OCI-M2 (cell line): ENCODE results near the gene KRTAP12-4.
"Not testable (repeated sequence)": the region's sequence is repeated elsewhere in the genome, so short reads cannot be mapped to it uniquely, and the experiment has no call there.

Experiments used
- DNase-seq: peaks from one replicate; lab custom pipeline; 2025; ENCODE audit not compliant: unreplicated experiment; lab: John Stamatoyannopoulos, UW

Gene KRTAP12-4, protein sequence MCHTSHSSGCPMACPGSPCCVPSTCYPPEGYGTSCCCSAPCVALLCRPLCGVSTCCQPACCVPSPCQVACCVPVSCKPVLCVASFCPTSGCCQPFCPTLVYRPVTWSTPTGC

DNA sequence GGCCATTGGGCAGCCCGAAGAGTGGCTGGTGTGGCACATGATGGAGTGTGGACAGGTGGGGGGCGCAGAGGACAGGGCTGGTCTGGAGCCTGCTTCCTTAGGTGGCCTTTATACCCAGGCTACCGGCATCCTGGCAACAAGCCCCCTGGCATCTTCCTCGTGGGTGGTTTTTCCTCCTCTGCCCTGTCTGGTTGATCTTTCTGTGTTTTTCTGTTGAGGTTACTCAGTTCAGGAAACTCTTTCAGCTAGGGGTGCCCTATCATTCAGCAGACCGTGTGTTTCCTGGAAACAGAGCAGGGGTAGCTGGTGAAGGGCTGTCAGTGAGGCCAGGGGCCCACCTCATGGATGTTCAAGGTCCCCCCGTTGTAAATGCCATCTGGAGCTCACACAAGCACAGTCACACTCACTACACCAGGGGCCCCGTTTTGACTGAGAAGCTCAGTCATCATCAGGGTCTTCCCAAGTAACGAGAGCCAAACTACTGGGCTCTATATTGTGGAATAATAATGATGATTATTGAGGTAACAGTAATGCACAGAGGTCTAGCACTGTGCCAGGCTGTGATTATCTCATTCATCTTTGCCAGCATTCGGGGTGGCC lies at the start of gene KRTAP12-4:
TSS of gene KRTAP12-4 (minus strand) at position 84 of the 600 bp plus-strand sequence. CDS start at position 39, 45 bp downstream.
- DNase-seq = no peak

GRCh38 chr21:44703731-44704635 lies 49.5 kb upstream of the KRTAP12-4 start:
- no peak for DNase-seq

DNA sequence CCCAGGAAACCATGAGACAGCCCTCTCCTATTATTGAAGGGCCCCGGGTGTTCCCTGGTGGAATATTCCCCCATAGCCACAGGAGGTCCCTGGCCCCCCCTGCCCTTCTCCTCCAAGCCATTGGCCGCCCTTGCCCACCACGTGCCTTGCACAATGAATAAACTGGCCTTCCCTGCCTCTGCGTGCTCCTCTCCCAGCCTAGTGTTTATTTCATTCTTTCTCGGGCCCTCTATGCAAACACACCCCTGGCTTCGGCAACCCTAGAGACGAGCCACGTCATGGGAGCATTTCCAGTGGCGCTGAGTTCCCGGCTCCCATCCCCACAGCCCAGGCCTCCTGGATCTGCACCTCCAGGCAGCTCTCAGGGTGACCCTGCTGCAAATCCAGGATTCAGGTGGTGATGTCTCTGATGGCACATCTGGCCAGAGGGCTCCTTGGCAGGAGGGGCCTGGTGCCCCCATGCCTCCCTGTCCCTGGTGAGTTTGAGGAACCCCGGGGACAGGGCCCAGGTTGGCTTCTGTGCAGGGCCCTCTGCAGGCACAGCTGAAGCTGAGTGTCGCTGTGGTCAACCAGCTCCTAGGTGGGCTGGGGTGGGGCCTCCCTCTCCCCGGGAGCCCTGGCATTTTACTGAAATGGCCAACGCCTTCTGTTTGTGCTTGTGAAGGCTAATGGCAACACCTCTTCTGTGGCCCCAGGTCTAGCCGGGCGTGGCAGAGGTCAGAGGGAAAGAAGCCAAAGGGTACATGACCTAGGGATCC lies 48.7 kb upstream of the KRTAP12-4 start:
- no peak for DNase-seq

DNA sequence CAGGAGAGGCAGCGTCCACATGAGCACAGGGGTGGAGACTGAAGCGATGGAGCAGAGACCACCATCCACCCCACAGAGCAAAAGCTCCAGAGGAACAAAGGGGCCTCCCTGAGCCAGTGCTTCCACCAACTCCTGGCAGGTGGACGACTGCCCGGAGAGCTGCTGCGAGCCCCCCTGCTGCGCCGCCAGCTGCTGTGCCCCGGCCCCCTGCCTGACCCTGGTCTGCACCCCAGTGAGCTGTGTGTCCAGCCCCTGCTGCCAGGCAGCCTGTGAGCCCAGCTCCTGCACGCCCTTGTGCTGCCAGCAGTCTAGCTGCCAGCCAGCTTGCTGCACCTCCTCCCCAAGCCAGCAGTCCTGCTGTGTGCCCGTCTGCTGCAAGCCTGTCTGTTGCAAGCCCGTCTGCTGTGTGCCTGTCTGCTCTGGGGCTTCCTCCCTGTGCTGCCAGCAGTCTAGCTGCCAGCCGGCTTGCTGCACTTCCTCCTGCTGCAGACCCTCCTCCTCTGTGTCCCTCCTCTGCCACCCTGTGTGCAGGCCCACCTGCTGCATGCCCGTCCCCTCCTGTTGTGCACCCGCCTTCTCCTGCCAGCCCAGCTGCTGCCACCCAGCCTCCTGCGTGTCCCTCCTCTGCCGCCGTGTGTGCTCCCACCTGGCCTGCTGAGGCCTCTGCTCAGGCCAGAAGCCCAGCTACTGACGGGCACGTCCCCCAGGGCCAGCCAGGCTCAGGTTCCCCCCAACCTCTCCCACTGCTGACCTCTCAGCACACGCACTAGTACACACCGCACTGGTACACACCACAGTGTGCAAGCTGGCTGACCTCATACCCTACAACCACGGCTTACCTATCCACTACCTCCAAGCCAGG lies 47.9 kb upstream of the KRTAP12-4 start:
- DNase-seq = no peak

- no peak for DNase-seq
These were observed 47.1 kb upstream of the KRTAP12-4 start for GRCh38 chr21:44701541-44701940.

- DNase-seq = no peak
These were observed 46.6 kb upstream of the KRTAP12-4 start for GRCh38 chr21:44701023-44701400.

DNA sequence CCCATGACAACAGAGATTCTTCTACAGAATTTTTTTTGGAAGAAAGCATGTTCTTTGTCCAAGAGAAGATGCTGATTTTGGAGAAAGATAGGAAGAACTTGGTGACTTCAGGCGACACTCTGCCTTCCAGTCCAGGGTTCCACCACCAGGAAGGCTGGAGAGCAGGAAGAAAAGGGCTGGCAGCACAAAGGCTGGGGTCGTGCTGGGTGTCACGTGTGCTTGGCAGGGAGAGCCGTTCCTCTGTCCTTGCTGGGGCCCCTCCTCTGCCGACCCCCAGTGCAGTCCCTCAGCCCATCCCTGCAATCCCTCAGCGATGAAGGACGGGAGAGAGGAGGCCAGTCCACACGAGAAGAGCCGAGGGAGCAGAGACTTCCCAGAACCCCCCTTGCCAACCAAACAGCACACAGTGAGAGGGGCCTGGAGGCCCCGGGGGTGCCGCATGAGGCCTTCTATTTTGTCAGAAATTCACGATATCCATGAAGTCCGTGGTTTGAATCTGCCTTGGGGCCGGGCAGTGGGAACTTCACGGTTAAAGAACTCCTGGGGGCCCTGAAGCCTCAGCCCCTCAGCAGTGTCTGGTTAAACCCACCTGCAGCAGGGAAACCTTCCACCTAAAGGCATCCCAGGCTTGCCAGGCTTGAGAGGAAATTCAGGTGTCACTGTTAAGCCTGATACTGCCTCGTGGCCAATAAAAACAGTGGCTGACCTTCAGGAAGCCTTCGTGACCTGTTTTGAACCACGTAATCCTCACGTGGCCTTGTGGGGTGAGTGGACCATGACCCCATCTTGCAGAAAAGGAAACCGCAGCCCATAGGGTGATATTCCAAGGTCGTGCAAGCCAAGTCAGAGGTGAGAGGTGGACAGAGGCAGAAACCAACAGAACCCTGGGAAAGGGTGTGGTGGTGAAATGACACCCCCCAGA lies 45.9 kb upstream of the KRTAP12-4 start:
- no peak for DNase-seq

- no peak for DNase-seq
These were observed 45.1 kb upstream of the KRTAP12-4 start for GRCh38 chr21:44699502-44700001.

GRCh38 chr21:44697811-44698734 lies 43.6 kb upstream of the KRTAP12-4 start:
- DNase-seq = no peak

GRCh38 chr21:44697172-44697810 lies 42.8 kb upstream of the KRTAP12-4 start, which contains the start of gene KRTAP10-12:
KRTAP10-12 (plus strand) TSS chr21:44697172; CDS start chr21:44697202, 30 bp downstream.
- not testable (repeated sequence) for DNase-seq

GRCh38 chr21:44696572-44696971 lies 42.1 kb upstream of the KRTAP12-4 start:
- DNase-seq = no peak

GRCh38 chr21:44695641-44696040 lies 41.2 kb upstream of the KRTAP12-4 start:
- no peak for DNase-seq

DNA sequence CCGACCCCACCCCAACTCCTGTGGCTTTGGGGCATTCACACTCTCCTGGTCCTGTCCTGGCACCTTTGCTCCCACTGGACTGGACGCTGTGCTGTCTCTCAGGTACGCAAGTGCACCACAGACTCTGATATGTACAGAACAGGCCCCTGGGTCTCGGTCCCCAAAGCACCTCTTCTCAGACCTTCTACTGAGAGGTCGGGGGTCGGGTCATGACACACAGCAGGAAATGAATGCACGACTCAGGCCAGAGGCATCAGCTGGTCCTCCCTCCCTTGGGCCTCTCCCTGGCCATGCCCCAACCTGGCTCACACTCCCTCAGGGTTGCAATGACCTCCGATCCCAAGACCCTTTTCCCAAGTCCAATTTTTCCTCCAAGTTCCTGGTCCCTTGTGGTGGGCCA lies 40.7 kb upstream of the KRTAP12-4 start:
- DNase-seq = no peak

DNA sequence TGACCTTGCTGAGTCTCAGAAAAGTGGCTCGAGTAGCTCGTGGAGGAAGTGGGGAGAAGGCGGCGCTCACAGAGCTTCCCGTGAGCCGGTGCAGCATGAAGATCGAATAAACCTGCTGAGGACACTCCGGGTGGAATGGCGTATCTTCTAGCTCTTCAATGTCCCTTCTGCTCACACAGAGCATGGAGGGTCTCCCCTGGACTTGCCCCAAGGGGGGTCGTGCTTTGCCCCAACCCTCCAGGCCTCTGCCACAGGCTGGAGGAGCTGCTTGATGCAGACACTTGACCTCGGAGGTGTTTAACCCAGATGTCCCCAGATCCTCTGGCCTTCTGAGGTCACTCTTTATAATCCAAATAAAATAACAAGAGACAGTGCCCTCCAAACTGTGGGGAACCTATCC lies 40.3 kb upstream of the KRTAP12-4 start:
- DNase-seq = no peak

DNA sequence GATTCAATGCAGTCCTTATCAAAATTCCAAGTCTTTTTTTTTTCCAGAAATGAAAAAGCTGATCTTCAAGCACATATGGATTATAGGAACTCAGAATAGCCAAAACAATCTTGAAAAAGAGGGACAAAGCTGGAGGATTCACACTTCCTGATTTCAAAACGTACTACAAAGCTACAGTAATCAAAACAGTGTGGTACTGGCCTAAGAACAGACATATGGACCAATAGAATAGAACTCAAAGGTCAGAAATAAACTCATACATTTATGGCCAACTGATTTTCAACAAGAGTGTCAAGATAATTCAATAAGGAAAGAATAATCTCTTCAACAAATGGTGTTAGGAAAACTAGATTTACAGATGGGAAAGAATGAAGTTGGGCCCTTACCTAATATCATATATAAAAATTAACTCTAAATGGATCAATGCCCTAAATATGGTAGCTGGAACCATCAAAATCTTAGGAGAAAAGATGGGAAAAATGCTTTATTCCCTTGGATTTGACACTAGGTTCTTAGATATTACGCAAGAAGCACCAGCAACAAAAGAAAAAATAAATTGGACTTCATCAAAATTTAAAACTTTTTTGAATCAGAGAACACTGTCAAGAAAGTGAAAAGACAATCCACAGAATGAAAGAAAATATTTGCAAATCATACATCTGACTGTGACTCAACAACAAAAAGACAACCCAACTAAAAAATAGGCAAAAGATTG lies 38.5 kb upstream of the KRTAP12-4 start:
- DNase-seq = no peak

GRCh38 chr21:44691686-44692085 lies 37.2 kb upstream of the KRTAP12-4 start:
- no peak for DNase-seq

DNA sequence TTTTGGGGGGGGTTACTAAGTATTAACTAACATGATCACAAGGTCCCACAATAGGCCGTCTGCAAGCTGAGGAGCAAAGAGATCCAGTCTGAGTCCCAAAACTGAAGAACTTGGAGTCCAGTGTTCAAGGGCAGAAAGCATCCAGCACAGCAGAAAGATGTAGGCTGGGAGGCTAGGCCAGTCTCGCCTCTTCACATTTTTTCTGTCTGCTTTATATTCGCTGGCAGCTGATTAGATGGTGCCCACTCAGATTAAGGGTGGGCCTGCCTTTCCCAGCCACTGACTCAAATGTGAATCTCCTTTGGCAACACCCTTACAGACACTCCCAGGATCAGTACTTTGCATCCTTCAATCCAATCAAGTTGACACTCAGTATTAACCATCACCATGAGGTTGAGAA lies 35.3 kb upstream of the KRTAP12-4 start:
- DNase-seq = not testable (repeated sequence)
